Gastrocnemius medialis (tissue), 4 donors: ENCODE data around the gene PCCB.

Source experiments
- POLR2A ChIP-seq, 2 donors: fragments of 450-650 bp; IDR thresholded peaks; one replicate each; pipeline ENCODE4 v1.6.1; 2017; ENCODE audit warnings: antibody characterized with exemption in 2 of 2, mild to moderate bottlenecking in 2 of 2, moderate library complexity in 2 of 2
- TF ChIP-seq, protein P1 (sequence below), 5 experiments: fragments of 450-650 bp in 3 of 5; fragments of 200-600 bp in 2 of 5; sonication (generic) in 2 of 5; IDR thresholded peaks in 4 of 5; conservative IDR thresholded peaks in 1 of 5; 1 replicate in 4 of 5; 2 replicates in 1 of 5; pipeline ENCODE4 v1.5.1; 2016 to 2019; ENCODE audit warnings: antibody characterized with exemption in 5 of 5, mild to moderate bottlenecking in 3 of 5, moderate library complexity in 3 of 5

GRCh38 chr3:136343873-136344555 is 93.9 kb downstream of the PCCB start:
- TF ChIP-seq, protein P1, sequence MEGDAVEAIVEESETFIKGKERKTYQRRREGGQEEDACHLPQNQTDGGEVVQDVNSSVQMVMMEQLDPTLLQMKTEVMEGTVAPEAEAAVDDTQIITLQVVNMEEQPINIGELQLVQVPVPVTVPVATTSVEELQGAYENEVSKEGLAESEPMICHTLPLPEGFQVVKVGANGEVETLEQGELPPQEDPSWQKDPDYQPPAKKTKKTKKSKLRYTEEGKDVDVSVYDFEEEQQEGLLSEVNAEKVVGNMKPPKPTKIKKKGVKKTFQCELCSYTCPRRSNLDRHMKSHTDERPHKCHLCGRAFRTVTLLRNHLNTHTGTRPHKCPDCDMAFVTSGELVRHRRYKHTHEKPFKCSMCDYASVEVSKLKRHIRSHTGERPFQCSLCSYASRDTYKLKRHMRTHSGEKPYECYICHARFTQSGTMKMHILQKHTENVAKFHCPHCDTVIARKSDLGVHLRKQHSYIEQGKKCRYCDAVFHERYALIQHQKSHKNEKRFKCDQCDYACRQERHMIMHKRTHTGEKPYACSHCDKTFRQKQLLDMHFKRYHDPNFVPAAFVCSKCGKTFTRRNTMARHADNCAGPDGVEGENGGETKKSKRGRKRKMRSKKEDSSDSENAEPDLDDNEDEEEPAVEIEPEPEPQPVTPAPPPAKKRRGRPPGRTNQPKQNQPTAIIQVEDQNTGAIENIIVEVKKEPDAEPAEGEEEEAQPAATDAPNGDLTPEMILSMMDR (IDR thresholded peaks at IDR 0.05 in 4 of 5, conservative IDR thresholded peaks at IDR 0.05 in 1 of 5), result no peak
- no peak for TF ChIP-seq POLR2A (IDR thresholded peaks at IDR 0.05)
